Nephron progenitor cell (in vitro differentiated cells): Measurements from ENCODE around the gene CYP26A1.

Experiments used
- DNase-seq: peaks from one replicate; pipeline ENCODE4 v3.0.0; 2021
- H3K27ac Mint-ChIP-seq: 2 replicates; pipeline ENCODE4 v1.8.0; 2021; ENCODE audit warnings: mild to moderate bottlenecking, moderate library complexity, mixed read lengths
- H3K27me3 Mint-ChIP-seq: 2 replicates; pipeline ENCODE4 v1.8.0; 2021; ENCODE audit warnings: mild to moderate bottlenecking, low read depth, mixed read lengths; ENCODE audit not compliant: poor library complexity
- H3K36me3 Mint-ChIP-seq: 2 replicates; pipeline ENCODE4 v1.8.0; 2021; ENCODE audit warnings: low read depth, mixed read lengths
- H3K4me1 Mint-ChIP-seq: 2 replicates; pipeline ENCODE4 v1.8.0; 2021; ENCODE audit warnings: mixed read lengths
- H3K4me3 Mint-ChIP-seq: 2 replicates; pipeline ENCODE4 v1.8.0; 2021; ENCODE audit warnings: mild to moderate bottlenecking, moderate library complexity, mixed read lengths
- H3K9me3 Mint-ChIP-seq: 2 replicates; pipeline ENCODE4 v1.8.0; 2021; ENCODE audit warnings: mild to moderate bottlenecking, moderate library complexity, mixed read lengths
- TF ChIP-seq, protein P1 (sequence below): fragments of 200-600 bp; sonication (generic); IDR thresholded peaks from 2 replicates; pipeline ENCODE4 v1.5.0; 2021; ENCODE audit warnings: antibody characterized with exemption

The CYP26A1 gene

DNA sequence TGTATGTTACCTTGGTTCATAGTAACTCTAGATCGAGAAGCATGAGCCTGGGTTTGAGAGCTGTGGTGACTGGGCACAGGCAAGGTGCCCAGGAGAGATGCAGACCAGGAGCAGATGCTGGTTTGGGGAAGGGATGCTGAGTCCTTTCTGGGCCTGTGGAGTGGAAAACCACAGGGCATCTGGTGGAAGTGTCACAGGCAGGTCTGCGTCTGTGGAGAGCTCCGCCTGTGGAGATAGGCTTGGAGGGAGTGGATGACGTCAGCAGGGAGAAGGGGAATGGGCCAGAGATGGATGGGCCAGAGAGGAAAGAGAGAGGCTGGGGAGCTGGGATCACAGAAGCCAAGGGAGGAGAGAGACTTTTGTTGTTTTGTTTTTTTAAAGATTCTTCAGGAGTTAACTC lies 14.8 kb downstream of the CYP26A1 start:
- H3K27ac Mint-ChIP-seq: no peak overlapping the region
- no peak for DNase-seq
- H3K4me1 Mint-ChIP-seq: peaks cover 7% of the 10 kb centered on the region
- H3K9me3 Mint-ChIP-seq: peaks cover 3% of the 10 kb centered on the region
- H3K27me3 Mint-ChIP-seq: peaks cover 17% of the 10 kb centered on the region
- peaks cover 4% of the 10 kb centered on the region for H3K36me3 Mint-ChIP-seq
- TF ChIP-seq, protein P1, sequence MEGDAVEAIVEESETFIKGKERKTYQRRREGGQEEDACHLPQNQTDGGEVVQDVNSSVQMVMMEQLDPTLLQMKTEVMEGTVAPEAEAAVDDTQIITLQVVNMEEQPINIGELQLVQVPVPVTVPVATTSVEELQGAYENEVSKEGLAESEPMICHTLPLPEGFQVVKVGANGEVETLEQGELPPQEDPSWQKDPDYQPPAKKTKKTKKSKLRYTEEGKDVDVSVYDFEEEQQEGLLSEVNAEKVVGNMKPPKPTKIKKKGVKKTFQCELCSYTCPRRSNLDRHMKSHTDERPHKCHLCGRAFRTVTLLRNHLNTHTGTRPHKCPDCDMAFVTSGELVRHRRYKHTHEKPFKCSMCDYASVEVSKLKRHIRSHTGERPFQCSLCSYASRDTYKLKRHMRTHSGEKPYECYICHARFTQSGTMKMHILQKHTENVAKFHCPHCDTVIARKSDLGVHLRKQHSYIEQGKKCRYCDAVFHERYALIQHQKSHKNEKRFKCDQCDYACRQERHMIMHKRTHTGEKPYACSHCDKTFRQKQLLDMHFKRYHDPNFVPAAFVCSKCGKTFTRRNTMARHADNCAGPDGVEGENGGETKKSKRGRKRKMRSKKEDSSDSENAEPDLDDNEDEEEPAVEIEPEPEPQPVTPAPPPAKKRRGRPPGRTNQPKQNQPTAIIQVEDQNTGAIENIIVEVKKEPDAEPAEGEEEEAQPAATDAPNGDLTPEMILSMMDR: no peak
- no peak overlapping the region for H3K4me3 Mint-ChIP-seq

DNA sequence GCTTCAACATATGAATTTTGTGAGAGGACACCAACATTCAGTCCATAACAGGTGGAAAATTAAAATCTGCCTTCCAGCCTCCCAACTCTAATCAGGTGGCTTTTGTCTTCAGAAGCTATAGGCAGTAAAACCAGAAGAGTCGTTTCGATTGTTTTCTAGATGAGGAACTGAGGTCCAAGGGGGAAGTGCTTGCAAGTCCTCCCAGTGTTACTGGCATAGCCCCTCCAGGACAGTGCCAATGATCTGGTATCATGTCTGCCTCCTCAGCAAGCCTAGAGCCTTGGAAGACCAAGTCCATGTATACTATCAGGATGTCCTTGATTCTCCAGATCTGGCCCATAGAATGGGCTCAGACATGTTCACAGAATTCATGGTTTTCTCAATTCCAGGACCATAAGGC lies 16.9 kb downstream of the CYP26A1 start:
- Mint-ChIP-seq H3K4me1 (peaks cover 7% of the 10 kb centered on the region), H3K36me3 (peaks cover 4% of the 10 kb centered on the region), H3K27me3 (peaks cover 21% of the 10 kb centered on the region), H3K27ac (no peak overlapping the region), H3K4me3 (no peak overlapping the region), H3K9me3 (peaks cover 3% of the 10 kb centered on the region)
- TF ChIP-seq, protein P1: no peak
- no peak for DNase-seq

DNA sequence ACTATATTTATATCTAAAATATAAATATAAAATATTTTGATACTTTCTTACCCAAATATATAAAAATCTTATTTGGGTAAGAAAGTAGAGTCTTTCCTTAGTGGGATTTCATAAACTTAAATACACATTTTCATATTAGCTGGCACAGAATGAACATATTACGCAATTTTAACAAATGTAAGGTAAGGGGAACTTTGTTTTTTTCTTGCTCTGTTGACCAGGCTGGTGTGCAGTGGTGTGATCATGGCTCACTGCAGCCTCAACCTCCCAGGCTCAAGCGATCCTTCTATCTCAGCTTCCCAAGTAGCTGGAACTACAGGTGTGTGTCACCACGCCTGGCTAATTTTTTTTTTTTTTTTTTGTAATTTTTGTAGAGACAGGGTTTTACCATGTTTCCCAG lies 18.3 kb downstream of the CYP26A1 start:
- Mint-ChIP-seq H3K36me3 (peaks cover 4% of the 10 kb centered on the region), H3K27me3 (peaks cover 21% of the 10 kb centered on the region), H3K27ac (no peak overlapping the region), H3K4me1 (peaks cover 7% of the 10 kb centered on the region), H3K9me3 (peaks cover 3% of the 10 kb centered on the region), H3K4me3 (no peak overlapping the region)
- no peak for DNase-seq
- TF ChIP-seq, protein P1: no peak

DNA sequence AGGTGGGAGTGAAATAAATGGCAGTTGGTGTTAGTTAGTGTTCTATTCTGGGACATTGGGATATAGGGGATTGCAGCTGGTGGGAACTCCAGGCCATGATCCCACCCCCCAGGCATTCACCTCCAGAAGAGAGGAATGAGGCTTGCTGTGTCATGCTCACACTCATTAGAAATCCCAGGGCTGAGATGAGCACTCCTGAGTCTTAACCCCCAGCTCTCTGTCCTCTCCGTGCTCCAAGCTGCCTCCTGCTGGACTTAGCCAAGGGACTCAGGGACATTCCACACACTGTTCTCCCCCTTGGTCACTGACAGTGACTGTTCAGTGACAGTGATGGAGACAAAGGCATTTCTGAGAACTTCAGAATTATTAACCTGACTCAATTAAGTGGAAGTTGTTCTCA lies 21.5 kb downstream of the CYP26A1 start:
- H3K9me3 Mint-ChIP-seq: peaks cover 5% of the 10 kb centered on the region
- H3K4me3 Mint-ChIP-seq: no peak overlapping the region
- TF ChIP-seq, protein P1: no peak
- no peaks in the 10 kb centered on the region for H3K36me3 Mint-ChIP-seq
- no peak overlapping the region for H3K27ac Mint-ChIP-seq
- peaks cover 4% of the 10 kb centered on the region for H3K4me1 Mint-ChIP-seq
- DNase-seq: no peak
- peaks cover 11% of the 10 kb centered on the region for H3K27me3 Mint-ChIP-seq

DNA sequence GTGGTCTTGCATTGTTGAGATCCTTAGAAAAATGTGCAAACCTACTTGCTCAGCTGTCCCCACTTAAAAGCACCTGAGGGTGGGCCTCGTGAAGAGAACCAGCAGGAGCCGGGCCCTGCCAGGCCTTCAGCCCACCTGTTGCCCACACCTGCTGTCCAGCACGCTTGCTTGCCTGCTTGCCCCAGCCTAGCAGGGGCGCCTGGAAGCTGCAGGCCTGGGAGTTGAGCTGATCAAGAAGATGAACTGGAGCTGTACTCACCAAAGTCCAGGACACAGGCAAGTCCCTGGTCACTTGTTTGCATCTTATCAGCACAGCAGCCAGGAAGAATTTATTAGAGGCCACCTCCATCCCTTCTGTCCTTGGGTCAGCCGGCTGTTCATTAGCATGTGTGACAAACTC lies 23.2 kb downstream of the CYP26A1 start:
- TF ChIP-seq, protein P1: no peak
- H3K4me1 Mint-ChIP-seq: peaks cover 4% of the 10 kb centered on the region
- peaks cover 8% of the 10 kb centered on the region for H3K27me3 Mint-ChIP-seq
- H3K9me3 Mint-ChIP-seq: peaks cover 12% of the 10 kb centered on the region
- no peak overlapping the region for H3K27ac Mint-ChIP-seq
- H3K4me3 Mint-ChIP-seq: no peak overlapping the region
- H3K36me3 Mint-ChIP-seq: no peaks in the 10 kb centered on the region
- no peak for DNase-seq

DNA sequence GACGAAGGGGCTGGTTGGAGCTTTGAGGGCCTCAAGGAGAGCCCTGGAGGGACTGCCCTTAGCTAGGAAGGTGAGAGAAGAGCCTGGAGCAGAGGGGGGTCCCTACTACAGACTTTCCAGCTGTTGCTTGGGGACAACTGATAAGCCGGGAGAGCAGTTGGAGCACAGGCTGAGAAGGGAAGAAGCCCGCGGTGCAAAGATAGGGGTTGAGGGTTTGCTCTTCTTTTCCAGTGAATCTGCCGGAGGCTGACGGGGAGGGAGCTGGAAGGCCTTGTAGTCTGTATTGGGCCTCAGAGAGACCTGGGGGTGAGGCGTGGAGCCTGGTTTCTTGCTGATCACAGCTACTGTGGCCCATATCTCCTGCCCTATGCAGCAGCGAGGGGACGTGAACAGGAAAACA lies 23.7 kb downstream of the CYP26A1 start:
- H3K4me1 Mint-ChIP-seq: peaks cover 4% of the 10 kb centered on the region
- H3K27me3 Mint-ChIP-seq: peaks cover 8% of the 10 kb centered on the region
- no peak overlapping the region for H3K27ac Mint-ChIP-seq
- peaks cover 17% of the 10 kb centered on the region for H3K9me3 Mint-ChIP-seq
- H3K36me3 Mint-ChIP-seq: no peaks in the 10 kb centered on the region
- no peak overlapping the region for H3K4me3 Mint-ChIP-seq
- DNase-seq: no peak
- TF ChIP-seq, protein P1: no peak
